GM21576 (cell line): Measurements from ENCODE around the gene EPHA4.

Experiments used
- ATAC-seq: cut with Tn5 transposase; IDR thresholded peaks from one replicate; pipeline ENCODE4 v1.9.1; 2021; ENCODE audit warnings: mild to moderate bottlenecking, moderate library complexity; ENCODE audit not compliant: unreplicated experiment

Gene EPHA4

DNA sequence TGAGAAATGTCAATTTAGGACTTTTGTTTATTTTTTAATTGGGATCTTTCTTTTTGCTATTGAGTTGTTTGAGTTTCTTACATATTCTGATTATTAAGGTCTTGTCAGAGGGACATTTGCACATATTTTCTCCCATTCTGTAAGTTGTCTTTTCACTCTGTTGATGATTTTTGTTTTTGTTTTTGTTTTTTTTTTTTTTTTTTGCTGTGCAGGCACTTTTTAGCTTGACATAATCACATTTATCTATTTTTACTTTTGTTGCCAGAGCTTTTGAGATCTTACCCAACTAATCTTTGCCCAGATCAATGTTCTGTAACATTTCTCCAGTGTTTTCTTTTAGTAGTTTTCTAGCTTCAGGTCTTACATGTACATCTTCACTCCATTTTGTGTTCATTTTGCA lies 166.6 kb downstream of the EPHA4 start:
- ATAC-seq, result no peak

- no peak for ATAC-seq
Observed at GRCh38 chr2:221402072-221402471, 170.0 kb downstream of the EPHA4 start.

- ATAC-seq, result no peak
Observed at GRCh38 chr2:221400411-221400810, 171.7 kb downstream of the EPHA4 start.

- no peak for ATAC-seq
Observed at GRCh38 chr2:221399183-221399582, 172.9 kb downstream of the EPHA4 start.

- ATAC-seq, result no peak
Observed at GRCh38 chr2:221397187-221397586, 174.9 kb downstream of the EPHA4 start.

DNA sequence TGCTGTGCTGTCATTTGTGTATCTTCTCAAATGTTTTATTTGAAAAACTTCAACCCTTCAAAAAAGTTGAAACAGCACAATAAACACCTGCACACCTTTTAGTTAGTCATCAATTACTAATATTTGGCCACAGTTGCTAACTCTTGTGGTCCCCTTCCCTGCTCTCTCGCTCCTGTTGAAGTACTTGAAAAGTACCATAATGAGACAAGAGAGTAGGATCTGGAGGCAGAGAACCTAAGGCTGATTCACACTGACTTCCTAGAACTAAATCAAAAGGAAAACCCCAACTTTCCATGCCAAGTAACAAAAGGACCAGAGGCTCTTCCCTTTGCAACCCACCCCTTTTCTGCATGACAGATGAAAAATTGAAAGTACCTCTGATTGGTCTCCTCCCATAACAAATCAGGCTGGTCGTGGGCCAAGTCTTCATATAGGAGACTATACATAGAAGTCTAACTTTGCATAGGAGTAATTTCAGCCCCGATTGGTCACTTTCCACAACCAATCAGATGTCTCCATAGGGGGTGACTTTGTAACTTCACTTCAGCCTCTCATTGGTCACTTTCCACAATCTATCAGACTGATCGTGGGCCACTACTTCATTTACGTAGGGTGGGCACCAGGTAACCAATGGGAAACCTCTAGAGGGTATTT lies 179.7 kb downstream of the EPHA4 start:
- no peak for ATAC-seq

DNA sequence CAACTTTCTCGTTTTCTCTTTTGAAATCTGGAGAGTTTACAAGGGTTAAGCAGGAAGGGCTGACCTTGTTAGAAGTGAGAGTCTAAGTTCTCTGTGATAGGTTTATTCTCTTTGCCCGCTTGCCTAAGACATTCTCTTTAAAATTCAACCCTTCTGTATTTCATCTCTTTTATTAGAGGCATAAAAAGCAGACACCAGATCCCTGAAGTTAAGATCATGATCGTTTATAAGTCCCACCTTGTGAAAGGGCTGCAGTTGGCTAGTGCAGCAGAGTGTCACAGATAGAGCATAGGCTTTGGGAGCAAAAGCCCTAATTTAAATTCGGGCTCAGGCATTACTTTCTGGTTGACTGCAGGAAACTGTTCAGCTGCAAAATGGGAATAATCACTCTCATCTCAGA lies 181.2 kb downstream of the EPHA4 start:
- no peak for ATAC-seq

DNA sequence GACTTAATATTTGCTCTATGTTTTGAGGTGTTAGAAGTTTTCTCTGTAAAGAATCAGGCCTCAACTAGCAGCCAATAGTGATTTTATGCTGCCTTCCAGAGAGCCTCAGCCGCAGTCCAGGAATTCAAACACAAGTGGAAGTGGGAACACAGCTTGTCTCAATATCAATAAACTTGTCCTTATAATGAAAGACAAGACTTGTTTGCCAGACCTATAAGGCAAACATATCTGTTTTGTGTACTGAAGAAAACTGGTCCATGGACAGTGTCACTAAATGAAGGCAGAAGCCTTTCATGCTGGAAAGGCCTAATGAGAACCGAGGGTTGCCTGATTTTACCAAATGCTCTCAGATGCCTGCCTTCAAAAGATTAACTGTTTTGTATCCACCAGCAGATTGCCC lies 182.2 kb downstream of the EPHA4 start:
- no peak for ATAC-seq

DNA sequence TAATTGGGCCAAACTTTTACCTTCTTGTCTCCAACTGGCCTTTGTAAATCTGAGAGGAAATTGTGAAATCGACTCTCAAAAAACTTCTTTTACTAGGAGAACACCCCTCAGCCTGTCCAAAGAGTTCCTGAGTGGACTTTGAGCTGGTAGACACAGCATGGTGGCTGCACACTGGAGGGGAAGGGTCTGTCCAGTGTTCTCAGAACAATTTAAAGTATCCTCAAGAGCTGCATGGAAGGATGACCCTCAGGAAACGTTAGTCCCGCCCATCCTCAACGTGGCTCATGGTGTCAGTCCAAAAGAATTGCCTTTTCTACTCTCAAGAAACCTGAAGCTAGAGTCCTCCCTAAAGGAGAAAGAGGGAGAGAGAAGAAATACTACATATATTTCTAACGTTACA lies 182.7 kb downstream of the EPHA4 start:
- ATAC-seq, result no peak

DNA sequence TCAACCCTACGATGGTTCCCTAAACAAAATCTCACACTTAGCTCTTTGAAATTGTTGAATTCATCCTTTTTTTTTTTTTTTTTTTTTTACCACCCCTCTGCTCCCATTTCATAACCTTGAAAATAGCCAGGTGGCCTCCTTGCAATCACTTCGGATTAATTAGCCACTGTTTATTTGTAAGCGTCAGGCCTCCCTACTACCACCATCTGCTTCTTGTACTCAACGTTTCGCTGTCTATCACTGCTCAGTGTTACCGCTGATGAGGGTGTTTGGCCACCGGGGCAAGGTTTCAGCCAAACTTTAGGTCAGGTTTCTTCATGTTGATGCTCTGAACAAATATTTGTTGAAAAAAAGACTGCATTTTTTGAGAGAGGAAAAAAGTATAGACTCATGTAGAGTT lies 183.2 kb downstream of the EPHA4 start:
- ATAC-seq, result no peak

- ATAC-seq, result no peak
Observed at GRCh38 chr2:221385716-221386115, 186.4 kb downstream of the EPHA4 start.

- no peak for ATAC-seq
Observed at GRCh38 chr2:221381928-221382488, 190.1 kb downstream of the EPHA4 start.

DNA sequence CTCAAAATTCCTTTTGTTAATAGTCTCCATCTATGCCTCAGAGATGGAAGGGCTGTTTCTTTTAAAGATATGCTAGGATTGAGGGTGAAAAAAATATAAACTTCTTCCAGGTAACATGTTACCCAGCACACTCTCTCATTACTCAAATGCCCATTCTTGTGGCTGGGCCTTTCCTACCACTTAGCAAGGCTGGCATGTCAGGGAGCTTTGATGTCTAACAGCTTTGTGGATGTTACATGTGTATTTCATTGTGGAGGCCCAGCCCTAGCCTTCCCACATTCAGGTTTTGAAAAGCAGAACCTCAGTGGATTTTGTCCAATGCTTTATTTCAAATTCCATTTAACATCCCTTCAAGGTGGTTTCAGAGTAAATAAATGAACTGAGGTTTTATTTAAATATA lies 191.4 kb downstream of the EPHA4 start:
- no peak for ATAC-seq

- no peak for ATAC-seq
Observed at GRCh38 chr2:221380062-221380461, 192.0 kb downstream of the EPHA4 start.

- no peak for ATAC-seq
Observed at GRCh38 chr2:221377597-221377996, 194.5 kb downstream of the EPHA4 start.

DNA sequence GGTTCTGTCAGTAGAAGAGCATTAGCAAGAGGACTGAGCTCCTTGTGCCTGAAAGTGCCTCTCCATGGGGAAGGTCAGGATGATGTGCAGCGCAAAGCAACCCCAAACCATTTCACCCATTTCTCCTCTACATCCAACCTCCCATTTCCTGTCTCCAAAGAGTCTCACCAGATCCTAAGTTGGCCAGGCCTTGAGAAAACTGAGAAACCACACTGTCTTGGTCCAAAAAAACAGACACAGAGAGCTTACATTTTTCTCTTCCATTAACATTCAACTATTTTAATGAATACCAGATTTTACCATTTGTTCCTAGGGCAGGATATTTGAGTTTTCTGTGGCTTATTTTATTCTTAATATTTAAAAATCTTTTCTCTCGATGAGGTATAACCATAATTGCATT lies 195.0 kb downstream of the EPHA4 start:
- no peak for ATAC-seq

DNA sequence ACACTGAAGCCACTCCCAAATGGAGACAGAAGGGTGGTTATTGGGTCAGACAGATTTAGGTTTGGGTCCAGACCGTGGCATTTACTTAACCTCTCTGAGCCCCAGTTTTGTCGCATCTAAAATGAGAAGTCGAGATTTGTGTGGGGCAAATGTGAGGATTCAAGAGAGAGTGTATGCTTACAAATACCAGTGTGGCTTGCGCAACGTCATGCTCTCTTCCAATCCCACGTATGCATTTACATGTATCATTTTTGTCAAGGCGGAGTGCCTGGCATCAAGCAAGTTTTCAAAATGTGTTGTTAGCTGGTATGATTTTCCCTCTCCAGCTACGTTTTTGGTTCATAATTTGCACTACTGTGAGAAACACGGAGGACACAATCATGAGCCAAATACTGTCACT lies 197.9 kb downstream of the EPHA4 start:
- no peak for ATAC-seq

DNA sequence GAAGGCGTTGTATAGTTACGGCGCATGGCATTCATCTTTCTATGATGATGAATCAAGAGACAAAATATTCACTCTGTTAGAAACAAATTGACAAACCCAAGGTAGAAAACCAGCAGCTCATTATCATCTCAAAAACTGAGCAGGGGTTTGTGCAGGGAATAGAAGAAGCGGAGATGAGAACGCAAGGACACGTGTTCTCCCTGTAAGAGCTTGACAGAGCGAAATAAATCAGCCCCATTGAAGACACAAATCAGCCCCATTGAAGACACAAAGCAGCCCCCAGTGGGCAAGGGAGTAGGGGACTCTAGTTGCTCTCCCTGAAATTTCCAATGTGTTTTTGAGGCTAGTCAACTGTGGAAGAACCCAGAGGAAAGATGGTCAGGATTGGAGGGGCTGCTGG lies 199.2 kb downstream of the EPHA4 start:
- ATAC-seq, result no peak

DNA sequence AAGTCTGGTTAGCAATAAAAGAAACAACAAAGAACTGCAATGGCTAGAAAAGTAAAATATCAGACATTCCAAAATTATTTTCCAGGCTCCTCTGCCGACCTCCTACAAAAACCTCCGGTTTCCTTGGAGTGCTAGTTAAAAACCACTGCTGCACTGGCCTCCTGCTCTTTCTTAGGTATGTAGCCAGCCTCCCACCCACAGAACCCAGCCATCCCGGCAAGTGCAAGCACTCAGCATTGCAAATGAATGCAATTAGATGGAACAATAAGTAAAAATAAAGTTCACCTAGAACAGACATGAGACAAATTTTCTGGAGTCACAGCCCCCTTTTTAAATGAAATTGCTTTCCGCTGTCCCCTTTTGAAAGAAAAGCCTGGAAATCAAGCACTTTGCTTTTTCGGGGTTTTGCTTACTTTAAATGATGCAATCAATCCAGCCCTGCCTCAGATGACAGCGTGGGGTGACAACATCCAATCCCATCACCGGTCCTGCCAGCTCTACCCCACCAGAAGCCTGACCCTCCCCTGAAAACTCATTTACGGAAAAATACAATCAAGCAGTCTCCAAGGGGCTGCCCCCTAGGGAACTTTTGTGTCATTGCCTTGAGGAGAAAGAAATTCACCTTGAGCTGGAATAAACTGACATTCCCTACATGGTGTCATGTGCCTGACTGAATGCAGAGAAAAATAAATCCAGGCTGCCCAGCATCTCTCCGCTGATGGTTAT lies 199.8 kb downstream of the EPHA4 start:
- no peak for ATAC-seq

GRCh38 chr2:221371347-221371746 lies 200.8 kb downstream of the EPHA4 start:
- ATAC-seq, result no peak

DNA sequence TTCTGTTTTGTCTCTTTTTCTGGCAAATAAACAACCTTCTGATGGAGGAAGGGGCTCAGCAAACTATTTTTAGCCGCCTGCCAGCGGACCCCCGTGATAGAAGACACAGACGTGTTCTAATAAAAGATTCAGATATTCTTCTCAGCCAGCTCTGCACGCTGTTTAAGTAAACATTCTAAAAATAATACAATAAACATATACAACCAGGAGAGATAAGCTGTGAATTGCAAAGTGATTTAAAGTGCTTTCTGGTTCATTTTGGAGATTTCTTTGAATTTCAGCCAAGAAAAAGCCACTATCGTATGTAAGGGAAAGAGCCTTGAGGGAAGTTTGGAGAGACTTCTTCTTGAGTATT lies 201.3 kb downstream of the EPHA4 start:
- no peak for ATAC-seq

DNA sequence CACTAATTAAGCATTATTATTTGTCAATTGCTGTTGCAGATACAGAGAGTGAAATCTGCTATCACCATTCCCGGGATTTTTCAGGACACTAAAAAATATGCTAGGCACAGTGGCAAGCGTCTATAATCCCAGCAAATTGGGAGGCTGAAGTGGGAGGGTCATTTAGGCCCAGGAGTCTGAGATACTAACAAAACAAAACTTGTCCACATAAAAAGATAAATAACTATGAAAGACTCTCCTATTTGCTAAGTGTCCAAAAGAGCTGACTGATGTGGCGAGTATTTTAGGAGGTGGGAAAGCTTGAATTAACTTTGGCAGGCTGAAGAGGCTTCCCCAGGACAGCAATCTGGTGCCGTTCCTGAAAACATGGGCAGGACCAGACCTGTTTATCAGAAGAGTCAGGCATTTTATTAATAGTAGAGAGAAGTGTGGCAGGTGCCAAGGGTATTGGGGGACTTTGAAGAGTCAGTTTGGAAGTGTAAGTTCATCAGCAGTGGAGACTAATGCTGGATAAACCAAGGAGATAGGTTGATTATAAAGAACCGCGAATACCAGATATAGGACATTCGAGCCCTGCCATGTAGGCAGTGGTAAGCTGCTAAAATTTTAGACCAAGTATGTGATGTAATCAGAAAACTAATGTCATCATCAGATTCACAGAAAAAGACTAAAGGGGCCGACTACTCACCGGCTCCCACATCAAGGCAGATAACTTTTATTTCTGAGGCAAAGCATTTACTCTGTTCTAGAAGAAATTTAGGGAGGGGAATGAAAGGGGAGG lies 201.8 kb downstream of the EPHA4 start:
- ATAC-seq, result no peak
